HG03097 (cell line): ENCODE data around the gene CHAMP1.

Source experiments
- ATAC-seq: cut with Tn5 transposase; IDR thresholded peaks from one replicate; pipeline ENCODE4 v1.9.1; 2021; ENCODE audit not compliant: unreplicated experiment, low FRiP score

The CHAMP1 gene

DNA sequence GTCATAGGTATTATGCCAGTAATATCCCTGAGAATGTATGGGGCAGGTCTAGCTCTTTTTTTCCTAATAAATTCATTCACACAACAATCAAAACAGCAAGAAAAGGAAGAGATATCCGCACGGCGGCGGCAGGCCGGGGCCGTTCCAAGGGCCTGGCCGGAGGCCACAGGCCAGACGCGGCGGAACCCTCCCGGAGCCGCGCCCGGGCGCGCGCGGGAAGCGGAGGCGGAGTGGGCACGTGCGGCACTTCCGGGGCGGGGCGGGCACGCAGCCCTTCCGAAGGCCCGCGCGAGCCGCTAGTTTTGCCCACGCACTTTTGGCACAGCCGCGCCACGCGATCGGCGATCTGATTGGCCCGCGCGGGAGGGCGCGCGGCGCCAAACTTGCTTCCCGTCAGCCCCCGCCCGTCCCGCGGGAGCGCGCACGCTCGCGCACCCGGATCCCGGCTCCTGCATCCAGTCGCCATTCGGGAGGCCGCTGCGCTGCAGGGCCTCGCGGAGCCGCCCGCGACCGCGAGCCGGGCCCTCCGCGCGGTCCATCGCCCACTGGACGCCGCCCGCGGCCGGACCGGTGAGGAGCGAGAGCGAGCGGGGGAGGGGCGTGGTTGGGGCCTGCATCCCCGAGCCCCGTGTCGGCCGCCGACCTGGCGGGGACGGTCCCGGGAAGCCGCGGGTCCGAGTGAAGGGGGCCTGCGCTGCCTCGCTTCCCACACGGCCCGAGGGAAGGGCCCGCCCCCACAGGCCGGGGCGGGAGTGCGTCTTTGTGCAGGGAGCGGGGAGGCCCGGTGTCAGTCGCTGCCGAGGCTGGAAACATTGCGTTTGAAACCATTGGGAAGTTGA, at the start of gene CHAMP1:
Gene CHAMP1 (plus strand): TSS at position 430 of the 839 bp plus-strand sequence. CDS start 9,340 bp downstream, outside the sequence.
- ATAC-seq = peak; percentile 79

DNA sequence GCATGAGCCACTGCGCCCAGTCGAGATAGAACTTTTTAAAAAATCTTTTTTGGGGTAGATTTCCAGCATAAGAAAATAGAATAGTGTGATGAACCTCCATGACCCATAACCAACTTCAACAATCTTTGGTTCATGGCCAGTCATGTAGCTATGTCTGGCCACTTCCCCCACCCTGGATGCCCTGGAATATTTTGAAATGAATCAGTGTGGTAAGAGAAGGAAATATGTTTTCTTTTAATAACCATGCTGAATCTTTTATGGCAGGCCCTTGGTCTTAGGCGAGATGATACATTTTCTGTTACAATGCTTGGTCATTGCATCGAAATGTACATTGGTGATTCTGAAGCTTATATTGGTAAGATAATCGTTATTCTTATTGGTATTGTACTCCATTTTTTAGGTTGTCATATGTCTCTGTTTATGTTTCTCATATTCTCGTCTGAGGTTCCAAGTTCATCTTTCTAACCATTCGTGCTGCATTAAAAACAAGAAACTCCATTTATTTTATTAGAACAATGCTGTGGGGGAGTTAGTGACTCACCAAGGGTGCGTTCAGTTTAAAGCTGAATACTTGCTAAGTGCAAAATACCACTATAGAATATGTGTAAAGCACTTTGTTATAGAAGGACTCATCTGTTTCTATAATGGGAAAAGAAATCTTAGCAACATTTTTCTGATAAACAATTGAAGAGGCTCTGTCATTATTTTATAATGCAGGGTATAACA, 49.3 kb upstream of the CHAMP1 start:
- no peak for ATAC-seq

- ATAC-seq = no peak
Measured at GRCh38 chr13:114266241-114266640, 48.1 kb upstream of the CHAMP1 start.

DNA sequence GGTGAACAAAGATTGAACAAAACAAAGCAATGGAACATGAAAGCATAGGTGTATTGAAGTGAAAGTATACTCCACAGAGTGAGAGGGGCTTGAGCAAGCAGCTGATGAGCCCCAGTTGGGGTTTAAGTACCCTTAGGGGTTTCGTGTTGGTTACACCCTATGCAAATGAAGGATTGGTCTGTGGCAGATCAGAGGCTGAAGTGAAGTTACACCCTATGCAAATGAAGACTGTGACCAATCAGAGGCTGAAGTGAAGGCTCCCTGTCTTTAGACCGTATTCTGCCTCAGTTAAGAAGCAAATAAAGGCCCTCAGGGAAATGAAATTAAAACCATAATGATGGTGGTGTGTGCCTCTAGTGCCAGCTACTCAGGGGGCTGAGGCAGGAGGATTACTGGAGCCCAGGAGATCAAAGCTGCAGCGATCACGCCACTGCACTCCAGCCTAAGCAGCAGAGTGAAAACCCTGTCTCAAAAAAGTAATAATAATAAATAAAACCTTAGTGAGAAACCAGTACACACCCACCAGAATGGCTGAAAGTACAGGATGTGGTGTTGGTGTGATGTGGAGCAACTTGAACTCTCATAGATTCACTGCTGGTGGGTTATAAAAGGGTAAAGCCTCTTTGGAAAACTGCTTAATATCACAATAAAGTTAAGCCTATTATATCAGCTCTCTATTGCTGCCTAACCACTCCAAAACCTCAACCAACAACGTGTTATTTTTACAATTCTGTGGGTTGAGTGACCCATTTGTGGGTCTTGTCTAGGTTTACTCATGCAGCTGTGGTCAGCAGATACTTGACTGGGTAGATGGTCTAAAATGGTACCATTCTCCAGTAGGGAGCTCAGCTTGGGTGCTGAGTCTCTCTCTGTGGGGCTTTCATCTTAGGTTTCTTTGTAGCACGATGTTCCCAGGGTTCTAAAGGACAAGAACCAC, 45.7 kb upstream of the CHAMP1 start:
- no peak for ATAC-seq

DNA sequence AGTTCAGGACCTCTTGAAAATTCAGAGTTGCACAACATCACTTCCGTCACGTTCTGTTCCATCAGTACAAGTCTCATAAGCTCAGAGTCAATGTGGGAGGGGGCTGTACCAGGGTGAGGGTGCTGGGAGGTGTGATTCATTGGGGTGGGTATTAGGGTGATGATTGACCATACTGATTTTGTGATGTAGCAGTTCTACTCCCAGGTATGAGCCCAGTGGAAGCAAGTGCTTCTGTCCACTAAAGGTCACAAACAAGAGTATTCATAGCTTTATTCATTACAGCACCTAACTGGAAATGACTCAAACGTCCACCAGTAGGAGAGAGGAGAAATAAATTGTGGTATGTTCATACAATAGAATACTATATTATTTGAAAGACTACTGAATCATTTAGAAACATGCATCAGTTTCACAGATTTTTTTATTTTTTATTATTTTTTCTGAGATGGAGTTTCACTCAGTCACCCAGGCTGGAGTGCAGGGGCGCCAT, 45.0 kb upstream of the CHAMP1 start:
- ATAC-seq = no peak

GRCh38 chr13:114272977-114273376, 41.3 kb upstream of the CHAMP1 start:
- ATAC-seq = no peak

GRCh38 chr13:114275304-114275703, 39.0 kb upstream of the CHAMP1 start:
- no peak for ATAC-seq

- no peak for ATAC-seq
Measured at GRCh38 chr13:114279146-114279545, 35.2 kb upstream of the CHAMP1 start.

DNA sequence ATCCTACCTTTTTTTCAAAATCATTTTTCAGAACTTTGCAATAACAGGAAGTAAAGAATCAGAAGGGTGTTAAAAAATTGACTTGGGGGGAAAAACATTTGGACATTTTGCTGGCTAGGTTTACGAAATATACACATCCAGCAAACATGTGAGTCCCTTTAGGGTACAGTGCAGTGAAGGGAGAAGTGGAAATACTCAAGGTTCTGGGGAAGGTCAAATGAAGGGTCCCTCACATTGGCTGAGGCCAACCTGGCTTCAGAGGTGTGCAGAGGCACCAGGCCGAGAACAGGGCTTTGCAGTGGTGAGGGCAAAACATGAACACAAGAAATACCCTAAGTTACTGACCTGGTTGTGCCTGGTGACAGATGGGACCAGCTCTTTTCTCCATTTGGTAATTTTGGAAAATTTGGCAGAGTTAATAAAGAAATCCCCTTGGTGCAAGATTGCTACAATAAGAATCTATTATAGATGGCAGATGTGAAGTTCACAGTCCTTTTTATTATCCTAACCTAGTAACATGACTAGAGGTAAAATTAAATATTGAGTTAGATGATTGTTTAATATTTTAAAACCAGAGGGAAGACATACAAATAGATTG, 34.4 kb upstream of the CHAMP1 start:
- ATAC-seq = no peak

DNA sequence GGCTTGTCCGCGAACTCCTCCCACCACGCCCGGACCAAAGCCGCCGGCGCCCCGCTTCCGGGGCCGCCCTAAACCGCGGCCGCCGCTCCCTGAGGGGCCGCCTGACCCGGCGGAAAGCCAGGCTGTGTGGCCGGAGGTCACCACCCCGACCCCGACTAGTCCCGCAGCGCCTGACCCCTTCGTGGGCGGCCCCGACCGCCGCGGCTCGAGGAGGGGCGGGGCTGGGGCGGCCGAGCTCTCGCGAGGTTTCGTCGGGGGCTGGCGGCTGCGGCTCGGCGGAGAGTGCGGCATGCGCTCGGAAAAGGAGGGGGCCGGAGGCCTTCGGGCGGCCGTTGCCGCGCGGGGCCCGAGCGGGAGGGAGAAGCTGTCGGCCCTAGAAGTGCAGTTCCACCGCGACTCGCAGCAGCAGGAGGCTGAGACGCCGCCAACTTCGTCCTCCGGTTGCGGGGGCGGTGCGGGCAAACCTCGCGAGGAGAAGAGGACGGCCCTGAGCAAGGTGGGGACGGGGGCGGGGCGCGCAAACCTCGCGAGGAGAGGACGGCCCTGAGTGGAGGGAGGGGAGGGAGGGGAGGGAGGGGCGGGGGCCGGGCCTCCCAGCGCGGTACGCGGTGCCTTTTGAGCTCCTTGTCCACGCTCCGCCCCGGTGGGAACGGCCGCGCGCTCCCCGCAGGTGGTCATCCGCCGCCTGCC, 32.8 kb upstream of the CHAMP1 start, which contains the start of gene UPF3A:
Gene UPF3A (plus strand): TSS at position 251 of the 690 bp plus-strand sequence. CDS start 39 bp downstream, at position 290.
- ATAC-seq = peak; percentile 67

- ATAC-seq = peak; percentile 46
Measured at GRCh38 chr13:114282041-114282670, 32.1 kb upstream of the CHAMP1 start.

- ATAC-seq = no peak
Measured at GRCh38 chr13:114283576-114283975, 30.7 kb upstream of the CHAMP1 start.

DNA sequence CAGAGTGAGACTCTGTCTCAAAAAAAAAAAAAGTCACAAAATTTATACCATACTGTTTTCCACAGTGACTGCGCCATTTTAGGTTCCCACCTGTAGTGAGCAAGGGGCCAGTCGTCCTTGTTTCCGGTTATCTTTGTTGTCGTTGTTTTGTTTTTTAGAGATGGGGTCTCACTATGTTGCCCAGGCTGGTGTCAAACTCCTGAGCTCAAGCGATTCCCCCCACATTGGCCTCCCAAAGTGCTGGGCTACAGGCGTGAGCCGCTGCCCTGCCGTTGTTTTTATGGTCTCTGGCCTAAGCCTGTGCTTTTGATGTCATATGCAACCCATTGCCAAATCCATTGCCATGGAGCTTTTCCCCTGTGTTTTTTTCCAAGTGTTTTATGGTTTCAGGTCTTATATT, 29.6 kb upstream of the CHAMP1 start:
- no peak for ATAC-seq

DNA sequence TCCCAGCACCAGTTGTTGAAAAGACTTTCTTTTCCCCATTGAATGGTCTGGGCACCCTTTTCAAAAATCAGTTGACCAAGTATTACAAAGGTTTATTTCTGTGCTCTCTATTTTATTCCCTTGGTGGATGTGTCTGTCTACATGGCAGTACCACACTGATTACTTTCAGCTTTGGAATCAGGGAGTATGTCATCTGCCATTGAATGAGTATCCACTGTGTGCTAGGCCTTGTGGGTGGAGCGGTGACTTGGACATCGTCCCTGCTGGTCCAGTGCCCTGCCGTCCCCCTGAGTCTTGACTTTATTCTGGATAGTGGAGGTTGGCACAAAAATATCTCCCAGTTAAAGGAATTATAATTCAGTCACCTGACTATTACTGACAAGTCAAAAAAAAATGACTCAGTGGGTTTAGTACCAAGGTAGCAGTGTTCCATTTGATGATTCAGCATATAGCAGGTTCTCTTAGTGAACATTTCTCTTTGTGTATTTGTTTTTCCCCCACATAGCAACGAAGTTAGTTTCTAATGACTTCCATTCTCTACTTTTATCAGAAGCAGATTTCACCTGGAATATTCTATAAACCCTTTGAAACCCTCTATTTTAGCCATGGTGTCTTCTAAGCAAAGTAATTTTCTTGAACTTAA, 29.0 kb upstream of the CHAMP1 start:
- ATAC-seq = no peak

GRCh38 chr13:114286808-114287207, 27.5 kb upstream of the CHAMP1 start:
- ATAC-seq = no peak

DNA sequence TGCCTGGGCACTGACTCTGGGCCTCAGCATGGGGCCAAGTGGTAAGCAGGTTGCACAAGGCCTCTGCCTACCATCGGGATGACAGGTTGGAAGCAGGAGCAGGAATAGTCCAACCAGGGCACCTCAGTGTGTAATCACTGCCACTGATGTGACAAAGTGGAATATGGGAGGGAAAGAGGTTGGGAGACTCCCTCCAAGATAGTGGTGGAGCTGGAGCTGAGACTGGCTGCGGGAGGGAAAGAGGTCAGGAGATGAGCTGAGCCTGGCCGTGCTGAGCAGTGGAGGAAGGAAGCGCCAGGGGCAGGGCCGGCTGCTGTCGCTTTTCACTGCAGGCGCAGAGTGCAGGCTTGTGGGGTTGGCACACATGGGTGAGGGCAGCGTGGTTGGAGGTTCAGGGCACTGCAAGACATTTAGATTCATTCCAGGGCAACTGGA, 26.1 kb upstream of the CHAMP1 start:
- no peak for ATAC-seq

DNA sequence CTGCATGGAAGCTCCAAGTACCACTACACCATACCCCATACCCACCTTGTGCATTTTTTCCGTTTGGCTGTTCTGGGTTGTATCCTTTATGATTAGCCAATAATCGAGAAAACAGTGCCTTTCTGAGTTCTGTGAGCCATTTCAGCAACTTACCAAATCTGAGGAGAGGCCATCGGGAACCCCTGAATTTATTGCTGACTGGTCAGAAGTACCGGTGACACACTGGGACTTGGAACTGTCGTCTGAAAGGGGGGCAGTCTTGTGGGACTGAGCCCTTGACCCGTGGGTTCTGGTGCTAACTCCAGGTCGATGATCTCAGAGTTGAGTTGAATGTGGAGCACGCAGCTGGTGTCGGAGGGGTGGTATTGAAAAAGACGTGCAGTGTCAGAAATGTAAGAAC, 17.9 kb upstream of the CHAMP1 start:
- ATAC-seq = no peak

GRCh38 chr13:114296902-114297301, 17.4 kb upstream of the CHAMP1 start:
- no peak for ATAC-seq
